Measurements from ENCODE around the gene FAM20B.

FAM20B gene

DNA sequence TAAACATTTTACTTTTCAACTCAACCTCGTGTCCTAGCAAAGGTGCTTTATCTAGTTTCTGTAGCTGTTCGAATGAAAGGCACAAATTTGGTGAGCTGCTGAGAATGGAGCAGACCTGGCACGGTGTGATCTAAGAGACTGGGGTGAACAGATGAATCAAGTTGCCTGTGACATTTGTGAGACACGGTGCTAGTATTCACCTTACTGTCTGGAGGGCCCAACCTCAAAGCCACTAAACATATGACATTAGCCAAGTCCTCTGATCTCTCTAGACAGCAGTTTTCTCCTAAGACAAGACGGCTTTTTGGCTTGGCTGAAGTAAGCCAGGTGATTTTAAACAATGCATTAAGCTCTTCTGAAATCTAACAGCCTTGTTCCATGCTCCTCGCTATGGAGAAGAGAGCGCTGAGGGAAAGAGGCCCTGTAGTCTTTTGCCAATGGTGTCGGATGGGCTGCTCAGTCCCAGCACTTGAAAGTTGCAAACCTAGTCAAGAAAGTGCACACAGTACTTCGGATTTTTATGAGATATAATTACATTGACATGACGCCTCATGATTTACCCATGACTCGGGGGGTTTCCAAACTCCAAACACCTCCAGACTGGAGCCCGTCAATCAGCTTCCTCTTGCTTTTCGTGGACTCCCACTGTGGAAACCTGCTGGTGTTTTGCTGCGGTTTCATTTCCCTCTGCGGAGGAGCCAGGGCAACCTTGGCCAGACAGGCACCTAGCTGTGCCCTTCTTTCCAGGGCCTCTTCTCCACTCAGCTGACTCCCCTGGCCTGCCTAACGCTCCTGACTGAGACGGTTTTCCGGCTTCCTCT is 55.4 kb downstream of the FAM20B start:
- TF ChIP-seq ZFX (IDR thresholded peaks at IDR 0.05; ENCODE audit: borderline replicate concordance): no peak
- TF ChIP-seq, protein P1, sequence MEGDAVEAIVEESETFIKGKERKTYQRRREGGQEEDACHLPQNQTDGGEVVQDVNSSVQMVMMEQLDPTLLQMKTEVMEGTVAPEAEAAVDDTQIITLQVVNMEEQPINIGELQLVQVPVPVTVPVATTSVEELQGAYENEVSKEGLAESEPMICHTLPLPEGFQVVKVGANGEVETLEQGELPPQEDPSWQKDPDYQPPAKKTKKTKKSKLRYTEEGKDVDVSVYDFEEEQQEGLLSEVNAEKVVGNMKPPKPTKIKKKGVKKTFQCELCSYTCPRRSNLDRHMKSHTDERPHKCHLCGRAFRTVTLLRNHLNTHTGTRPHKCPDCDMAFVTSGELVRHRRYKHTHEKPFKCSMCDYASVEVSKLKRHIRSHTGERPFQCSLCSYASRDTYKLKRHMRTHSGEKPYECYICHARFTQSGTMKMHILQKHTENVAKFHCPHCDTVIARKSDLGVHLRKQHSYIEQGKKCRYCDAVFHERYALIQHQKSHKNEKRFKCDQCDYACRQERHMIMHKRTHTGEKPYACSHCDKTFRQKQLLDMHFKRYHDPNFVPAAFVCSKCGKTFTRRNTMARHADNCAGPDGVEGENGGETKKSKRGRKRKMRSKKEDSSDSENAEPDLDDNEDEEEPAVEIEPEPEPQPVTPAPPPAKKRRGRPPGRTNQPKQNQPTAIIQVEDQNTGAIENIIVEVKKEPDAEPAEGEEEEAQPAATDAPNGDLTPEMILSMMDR (IDR thresholded peaks at IDR 0.05): no peak
- peak overlapping the region; percentile 90 for H3K27ac ChIP-seq

DNA sequence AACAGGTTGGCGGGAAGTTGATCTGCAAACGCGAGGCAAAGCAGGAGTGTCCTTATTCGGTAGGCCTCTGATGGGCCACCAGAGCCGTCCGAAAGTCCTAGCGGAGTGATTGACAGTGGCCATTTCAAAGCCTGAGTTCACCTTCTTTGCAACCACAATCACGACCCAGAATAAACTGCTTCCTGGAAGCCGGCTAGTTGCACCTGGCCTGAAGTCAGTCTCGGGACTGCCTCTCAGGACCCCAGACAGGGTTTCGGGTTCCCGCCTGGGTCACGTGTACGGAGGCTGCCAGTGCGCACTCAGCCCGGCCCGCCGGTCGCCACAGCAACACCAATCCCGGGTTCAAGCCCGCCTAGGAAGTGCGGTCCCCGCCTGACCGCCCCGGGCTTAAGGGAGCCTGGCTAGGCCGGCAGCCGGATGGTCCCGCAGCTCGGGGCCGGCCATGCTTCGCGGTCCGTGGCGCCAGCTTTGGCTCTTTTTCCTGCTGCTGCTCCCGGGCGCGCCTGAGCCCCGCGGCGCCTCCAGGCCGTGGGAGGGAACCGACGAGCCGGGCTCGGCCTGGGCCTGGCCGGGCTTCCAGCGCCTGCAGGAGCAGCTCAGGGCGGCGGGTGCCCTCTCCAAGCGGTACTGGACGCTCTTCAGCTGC is 56.1 kb downstream of the FAM20B start, which contains the start of gene TOR3A:
TOR3A (plus strand) TSS at position 384 of the 646 bp plus-strand sequence; CDS start at position 443, 59 bp downstream.
- H3K27ac ChIP-seq: peak within 1 kb of the TSS; percentile 90
- TF ChIP-seq ZFX (IDR thresholded peaks at IDR 0.05; ENCODE audit: borderline replicate concordance): no peak
- TF ChIP-seq, protein P1 (IDR thresholded peaks at IDR 0.05): no peak

DNA sequence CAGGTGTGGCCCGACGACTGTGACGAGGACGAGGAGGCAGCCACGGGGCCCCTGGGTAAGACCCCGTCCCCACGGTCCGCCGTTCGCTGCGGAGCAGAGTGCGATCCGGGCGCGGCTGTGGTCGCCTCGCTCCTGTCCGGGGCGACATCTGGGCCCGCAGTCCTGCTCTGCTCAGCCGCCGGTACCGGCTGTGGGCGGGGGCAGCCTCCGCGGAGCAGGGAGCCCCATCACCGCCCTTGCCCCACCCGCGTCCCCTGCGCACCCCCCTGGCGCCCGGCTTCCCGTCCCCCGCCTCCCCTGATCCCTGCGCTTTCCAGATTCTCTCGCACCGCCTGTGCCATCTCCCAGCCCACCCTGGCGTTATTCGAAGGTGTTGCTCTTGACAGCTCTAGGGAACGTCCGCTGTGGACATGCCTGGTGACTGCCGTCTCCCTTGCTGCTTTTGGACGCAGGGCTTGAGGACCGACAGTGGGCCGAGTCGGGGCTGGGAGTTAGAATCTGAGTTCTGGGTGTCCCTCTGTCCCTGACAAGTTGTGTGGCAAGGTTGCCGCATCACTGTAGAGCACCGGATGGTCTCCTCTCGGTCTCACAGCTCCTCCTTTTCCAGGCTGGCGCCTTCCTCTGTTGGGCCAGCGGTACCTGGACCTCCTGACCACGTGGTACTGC is 56.8 kb downstream of the FAM20B start:
- TF ChIP-seq, protein P1 (IDR thresholded peaks at IDR 0.05): no peak; the same call in 1 of the 2 replicates
- TF ChIP-seq ZFX (IDR thresholded peaks at IDR 0.05; ENCODE audit: borderline replicate concordance): no peak
- H3K27ac ChIP-seq: peak overlapping the region; percentile 90

DNA sequence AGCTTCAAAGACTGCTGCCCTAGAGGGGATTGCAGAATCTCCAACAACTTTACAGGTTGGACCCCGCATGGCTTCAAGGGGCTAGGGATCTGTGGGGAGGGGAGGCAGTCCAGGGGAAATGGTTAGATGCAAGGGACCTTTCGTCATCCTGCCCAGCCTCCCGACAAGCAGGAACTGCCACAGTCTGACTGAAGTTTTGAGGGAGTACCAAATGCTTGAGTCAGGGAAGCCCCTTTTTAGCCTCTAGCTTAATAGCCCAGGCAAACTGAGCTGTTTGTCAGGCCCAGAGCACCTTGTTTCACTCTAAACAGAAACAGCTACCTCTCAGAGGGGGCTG is 57.3 kb downstream of the FAM20B start:
- TF ChIP-seq, protein P1 (IDR thresholded peaks at IDR 0.05): no peak
- TF ChIP-seq ZFX (IDR thresholded peaks at IDR 0.05; ENCODE audit: borderline replicate concordance): no peak
- H3K27ac ChIP-seq: peak overlapping the region; percentile 90

DNA sequence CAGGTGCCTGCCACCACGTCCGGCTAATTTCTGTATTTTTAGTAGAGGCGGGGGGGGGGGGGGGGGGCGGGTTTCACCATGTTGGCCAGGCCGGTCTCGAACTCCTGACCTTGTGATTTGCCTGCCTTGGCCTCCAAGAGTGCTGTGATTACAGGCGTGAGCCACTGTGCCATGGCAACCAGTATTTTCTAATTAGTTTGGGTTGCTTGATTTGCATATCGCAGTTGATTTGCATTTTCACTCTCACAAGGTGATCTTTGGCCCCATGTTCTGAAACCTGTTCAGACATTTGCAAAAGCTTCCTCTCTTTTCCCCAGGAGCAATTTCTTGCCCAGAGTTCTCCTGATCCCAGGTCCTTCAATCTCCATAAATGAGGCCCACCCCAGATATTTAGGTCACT is 57.8 kb downstream of the FAM20B start:
- TF ChIP-seq, protein P1 (IDR thresholded peaks at IDR 0.05): no peak
- TF ChIP-seq ZFX (IDR thresholded peaks at IDR 0.05; ENCODE audit: borderline replicate concordance): no peak
- peak overlapping the region; percentile 90 for H3K27ac ChIP-seq

DNA sequence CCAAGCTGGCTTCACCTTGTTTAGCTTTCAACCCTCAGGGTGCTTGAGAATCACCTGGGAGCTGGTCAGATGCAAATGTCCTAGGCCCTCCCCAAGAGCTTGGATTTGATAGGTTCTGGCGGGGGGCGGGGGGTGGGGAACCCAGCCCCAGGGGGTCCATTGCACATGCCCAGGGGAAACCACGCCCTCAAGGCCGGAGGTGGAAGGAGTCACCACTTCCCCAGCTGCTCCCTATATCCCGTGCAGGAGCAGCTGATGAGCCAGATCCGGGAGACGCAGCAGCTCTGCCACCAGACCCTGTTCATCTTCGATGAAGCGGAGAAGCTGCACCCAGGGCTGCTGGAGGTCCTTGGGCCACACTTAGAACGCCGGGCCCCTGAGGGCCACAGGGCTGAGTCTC is 62.0 kb downstream of the FAM20B start:
- TF ChIP-seq, protein P1 (IDR thresholded peaks at IDR 0.05): no peak
- no peak for TF ChIP-seq ZFX (IDR thresholded peaks at IDR 0.05; ENCODE audit: borderline replicate concordance)
- H3K27ac ChIP-seq: no peak overlapping the region
